Left ventricle myocardium superior (tissue), 1 donor: ENCODE measurements around the gene ALX4. TPM values are rescaled to one million over a fixed set of nuclear protein-coding genes. Genes with fewer than 3 reads are reported as not detected.

Experiments used
- ATAC-seq: fragments of 200-7000 bp; cut with Tn5 transposase; one replicate; pipeline ENCODE4 v1.9.1; 2020; ENCODE audit warnings: mild to moderate bottlenecking, moderate library complexity
- DNase-seq: peaks from one replicate; pipeline ENCODE4 v3.0.0-alpha.2; 2020
- intact Hi-C: fragments of 100-400 bp; cut with micrococcal nuclease; formaldehyde crosslinking; loops from one replicate; pipeline ENCODE4 v1.11.0; 2022
- total RNA-seq: library from RNA; stranded (reverse); fragmentation: NEBNext Ultra II Directional; extraction: Animal tissue kit (Norgen Biotek cat#: 25700); gene quantifications from one replicate; pipeline ENCODE4 v1.2.1, GENCODE V29; 2021
- donor health status: DM: no; HTN: yes; CAD: no; lungs with severe emphysema.

Gene ALX4
- total RNA-seq, 1 donor from 2014 or later, result 0.07 TPM

DNA sequence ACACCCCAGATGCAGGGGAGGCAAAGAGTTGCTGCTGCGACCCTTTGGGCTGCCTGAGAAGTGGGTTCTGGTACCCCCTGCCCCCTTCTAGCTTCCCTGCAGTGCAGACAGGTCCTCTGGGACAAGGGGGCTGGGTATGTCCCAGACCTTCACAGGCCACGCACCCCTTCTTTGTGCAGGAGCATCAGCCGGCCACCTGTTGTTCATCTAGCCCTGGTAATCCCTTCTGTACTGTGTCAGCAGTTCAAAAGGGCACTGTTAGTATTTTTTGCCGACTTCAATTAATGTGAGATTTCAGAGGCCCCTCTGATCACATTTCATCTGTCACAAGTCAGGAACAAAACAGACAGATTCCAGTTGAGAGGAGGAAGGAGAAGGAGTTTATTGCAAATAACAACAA lies 49.9 kb downstream of the ALX4 start:
- DNase-seq (no peak), ATAC-seq (no peak)
- intact Hi-C loops, result no loop called here

DNA sequence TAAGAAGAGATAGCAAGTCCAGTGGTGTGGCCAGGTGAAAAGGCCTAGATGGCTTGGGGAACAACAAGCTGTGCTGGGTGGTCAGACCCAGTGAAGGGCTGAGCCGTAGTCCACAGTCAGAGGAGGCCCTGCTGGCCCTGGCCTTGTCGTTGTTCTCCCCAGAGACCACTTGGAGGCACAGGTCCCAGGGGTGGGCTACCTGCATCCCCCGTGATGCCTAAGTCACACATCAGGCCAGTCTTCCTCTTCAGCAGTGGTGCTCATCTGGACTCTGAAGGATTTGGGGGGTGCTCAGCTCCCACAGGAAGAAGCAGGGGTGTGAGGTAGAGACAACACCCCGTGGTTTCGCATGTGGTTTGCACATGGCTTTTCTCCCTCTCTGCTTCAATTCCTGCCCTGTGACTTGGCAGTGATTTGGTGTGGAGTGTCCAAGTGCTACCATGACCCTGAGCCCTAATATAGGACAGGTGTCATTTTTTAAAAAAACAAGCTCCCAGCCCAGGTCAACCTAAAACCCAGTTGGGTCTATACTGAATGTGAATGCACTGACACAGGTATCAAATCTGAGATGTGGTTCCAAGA lies 51.0 kb downstream of the ALX4 start:
- intact Hi-C loops, result no loop called here
- no peak for ATAC-seq
- DNase-seq, result no peak

DNA sequence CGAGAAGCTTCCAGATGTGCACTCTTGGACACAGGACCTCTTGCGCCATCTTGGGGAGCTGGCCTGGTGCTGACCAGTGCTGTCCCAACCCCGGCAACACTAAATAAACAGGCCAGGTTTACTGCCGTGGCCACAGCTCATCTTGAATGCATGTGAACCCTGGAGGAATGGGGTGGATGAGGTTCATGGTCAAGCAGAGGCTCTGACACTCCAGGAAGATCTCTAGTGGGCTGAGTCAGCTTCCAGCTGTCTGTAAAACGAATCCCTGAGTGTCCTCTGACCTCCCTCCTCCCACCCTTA lies 51.8 kb downstream of the ALX4 start:
- DNase-seq (no peak), ATAC-seq (no peak)
- intact Hi-C loops, result no loop called here

DNA sequence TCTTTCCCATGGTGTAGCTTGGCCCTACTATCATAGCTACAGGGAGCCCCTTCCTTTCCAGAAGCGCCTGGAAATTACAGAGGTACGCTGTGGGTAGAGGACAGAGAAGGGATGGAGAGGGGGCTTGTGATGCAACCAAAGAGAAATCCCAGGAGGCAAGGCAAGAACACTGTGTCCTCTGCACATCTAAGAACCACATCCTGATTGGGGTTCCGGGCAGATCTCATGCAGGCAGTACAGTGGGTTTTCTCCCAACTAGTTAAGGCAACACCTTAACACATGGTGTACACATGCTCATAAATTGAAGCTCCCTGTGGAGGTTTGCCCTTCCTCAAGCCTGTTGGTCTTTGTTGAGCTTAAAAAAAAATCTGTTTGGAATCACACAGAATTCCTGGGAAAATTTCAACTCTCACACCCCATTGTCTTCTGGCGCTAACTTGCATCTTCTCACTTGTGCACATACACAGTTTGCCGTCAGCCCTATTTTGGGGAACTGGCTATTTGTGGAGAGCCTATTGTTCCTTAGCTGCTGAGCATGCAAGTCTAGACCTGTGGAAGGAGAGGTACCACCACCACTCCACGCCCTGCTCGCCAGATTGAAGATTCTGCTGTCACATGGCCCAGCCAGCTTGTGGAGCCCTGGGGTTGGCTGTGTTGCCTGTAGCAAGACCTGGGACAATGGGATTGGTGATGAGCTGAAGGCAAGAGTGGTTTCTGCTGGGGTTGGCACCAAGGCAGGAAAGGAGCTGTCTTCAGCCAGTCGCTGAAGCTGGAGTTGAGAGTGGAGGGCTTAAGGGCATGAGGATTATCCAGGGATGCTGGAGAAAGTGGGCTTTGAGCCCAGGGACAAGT lies 52.4 kb downstream of the ALX4 start:
- intact Hi-C loops, result no loop called here
- DNase-seq, result no peak

DNA sequence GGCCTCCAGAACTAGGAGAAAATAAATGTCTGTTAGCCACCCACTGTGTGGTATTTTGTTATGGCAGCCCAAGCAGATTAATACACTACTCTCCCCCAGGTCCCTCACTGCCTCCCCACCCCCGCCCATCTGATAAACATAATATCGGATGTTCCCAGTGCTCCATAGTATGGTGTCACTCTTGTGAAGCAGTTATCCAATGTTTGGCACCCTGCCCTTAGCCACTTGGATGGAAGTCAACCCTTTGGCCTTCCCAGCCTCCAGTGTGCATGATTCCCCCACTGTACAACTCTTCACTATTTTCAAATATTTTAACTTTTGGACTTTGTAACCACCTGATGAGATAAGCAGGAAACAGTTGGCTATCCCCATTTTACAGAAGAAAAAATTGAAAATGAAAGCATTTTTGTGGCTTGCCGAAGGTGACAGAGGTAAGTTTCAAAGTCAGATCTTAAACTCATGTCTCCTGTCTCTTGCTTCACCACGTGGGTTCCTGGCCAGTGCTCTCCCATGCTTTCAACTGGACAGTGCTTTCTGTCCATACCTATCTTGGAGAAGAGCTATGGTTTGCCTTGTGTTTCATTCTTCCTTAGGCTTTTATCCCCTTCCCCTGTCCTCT lies 53.2 kb downstream of the ALX4 start:
- ATAC-seq, result peak; percentile 76
- DNase-seq, result no peak
- intact Hi-C loops, result no loop called here

More for the DNA sequence above, 52.4 kb downstream of the ALX4 start:
- no peak for ATAC-seq

DNA sequence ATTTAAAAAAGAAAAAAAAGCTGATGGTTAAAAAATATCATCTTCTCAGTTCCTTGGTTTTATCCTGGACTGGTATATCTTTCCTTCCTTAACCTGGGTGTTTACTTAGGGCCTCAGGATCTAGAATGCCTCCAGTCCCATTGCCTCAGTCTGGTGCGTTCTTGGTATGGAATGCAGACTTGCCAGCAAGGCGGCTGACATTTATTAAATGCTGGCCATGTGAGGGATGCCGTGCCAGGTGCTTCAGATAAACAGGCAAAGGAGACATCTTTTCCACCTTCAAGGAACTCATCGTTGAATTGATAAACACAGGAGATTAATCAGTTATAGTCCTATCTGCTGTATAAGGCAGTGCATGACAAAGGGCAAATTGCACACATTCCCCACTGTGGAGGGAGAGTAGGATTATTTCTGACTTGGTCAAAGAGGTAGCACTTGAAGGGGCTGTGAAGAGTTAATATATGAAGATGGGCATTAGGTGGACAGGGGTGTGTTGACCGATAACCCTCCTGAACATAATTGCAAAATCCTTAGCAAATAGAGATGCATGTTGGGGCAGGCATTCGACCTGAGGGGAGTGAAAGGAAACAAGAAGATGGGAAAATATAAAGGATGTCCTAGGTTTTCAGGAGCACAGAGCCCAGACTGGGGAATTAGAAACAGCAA lies 54.4 kb downstream of the ALX4 start:
- no peak for DNase-seq
- intact Hi-C loops, result no loop called here
- ATAC-seq, result no peak

DNA sequence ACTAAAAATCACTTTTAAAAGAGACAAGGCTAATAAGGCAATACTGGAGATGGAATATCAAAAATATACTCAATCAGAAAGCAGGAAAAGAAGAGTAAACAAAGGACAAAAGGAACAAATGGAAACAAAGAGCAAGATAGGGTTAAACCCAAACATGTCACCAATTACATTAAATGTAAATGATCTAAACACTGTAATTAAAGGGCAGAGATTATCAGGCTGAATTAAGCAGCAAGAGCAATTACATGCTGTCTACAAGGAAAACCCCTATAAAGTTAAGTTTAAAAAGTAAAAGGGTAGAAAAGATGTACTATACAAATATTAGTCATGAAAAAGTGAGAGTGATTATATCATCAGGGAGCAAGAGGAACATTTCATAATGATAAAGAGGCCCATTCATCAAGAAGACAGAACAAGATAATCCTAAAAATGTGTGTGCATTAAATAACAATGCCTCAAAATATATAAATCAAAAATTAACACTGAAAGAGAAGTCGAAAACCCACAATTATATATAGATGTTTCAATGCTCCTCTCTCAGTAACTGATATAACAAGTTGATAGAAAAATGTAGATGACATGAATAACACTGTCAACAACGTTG lies 56.8 kb downstream of the ALX4 start:
- intact Hi-C loops, result no loop called here
- ATAC-seq, result no peak
- DNase-seq, result no peak

DNA sequence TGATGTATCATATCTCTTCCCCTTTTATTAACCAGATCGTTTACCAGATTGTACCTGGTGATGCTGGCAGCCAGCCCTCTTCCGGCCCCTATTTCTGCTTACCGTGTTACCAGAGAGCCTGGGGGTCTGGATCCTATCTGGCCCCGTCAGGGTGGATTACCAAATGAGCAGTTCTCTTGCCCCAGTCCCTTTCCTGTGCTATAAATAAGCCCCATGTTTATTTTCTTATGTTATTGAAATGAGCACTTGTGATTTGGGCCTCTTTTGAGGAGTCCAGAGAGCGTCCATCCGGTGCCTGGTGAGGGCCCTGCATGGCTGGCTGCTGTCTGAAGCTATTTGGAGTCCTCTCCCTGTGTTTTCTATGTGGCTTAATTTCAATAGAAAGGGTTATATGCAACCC lies 59.5 kb downstream of the ALX4 start:
- ATAC-seq (no peak), DNase-seq (no peak)
- intact Hi-C loops, result no loop called here

DNA sequence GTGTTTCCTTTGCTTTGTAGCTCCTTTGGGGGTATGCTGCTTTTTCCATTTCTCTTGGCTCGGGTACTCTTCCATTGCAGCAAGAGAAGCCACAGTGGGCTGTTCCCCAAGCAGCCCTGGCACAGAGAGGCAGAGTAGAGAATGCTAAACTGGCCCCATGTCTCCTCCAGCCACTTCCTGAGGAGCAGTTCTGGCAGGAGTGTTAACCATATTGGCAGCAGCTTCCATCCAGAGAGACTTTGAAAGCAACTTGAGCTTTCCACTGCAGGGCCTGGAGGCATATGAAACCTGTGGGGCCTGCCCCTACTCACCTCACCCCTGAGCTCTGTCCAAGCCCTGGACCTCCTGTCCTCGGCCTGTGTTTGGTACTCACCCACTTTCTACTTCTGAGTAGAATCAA lies 61.8 kb downstream of the ALX4 start:
- intact Hi-C loops, result no loop called here
- ATAC-seq, result peak; percentile 61
- DNase-seq, result no peak

DNA sequence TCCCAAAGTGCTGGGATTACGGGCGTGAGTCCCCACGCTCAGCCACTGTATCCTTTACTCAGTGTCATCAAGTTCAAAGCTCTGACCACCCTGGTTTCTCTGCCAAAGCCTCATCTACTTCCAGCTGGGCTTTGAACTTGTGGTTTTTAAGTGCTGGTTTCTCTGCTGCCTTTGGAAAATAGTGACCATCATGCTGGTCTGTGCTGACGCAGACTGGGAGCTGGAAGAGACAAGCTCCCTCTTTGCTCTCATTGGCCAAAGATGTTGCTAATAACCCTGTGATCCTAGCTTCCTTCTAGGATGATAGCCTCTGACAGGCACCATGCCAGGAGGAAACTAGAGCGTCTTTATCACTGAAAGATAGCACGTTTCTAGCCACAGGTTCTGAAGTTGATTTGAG lies 62.4 kb downstream of the ALX4 start:
- ATAC-seq (no peak), DNase-seq (no peak)
- intact Hi-C loops, result no loop called here

DNA sequence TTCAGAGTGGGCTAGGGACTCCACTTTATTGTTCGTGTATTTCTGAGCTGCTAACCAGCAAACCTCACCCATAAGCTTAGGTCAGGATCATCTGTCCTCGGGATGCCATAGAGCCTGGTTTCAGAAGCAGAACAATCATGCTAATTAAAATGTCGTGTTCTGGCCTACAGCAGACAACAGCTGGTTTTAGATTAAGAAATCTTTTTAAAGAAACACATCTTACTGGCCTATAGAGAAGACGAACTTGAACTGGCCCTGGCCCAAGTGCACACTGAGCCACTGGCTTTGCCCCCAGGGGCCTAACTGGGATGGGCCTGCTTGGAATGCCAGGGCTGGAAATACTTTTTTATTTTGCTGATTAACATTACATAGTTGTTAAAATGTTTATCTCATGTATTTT lies 63.2 kb downstream of the ALX4 start:
- ATAC-seq (peak; percentile 60), DNase-seq (peak; percentile 72)
- intact Hi-C loops, result no loop called here

DNA sequence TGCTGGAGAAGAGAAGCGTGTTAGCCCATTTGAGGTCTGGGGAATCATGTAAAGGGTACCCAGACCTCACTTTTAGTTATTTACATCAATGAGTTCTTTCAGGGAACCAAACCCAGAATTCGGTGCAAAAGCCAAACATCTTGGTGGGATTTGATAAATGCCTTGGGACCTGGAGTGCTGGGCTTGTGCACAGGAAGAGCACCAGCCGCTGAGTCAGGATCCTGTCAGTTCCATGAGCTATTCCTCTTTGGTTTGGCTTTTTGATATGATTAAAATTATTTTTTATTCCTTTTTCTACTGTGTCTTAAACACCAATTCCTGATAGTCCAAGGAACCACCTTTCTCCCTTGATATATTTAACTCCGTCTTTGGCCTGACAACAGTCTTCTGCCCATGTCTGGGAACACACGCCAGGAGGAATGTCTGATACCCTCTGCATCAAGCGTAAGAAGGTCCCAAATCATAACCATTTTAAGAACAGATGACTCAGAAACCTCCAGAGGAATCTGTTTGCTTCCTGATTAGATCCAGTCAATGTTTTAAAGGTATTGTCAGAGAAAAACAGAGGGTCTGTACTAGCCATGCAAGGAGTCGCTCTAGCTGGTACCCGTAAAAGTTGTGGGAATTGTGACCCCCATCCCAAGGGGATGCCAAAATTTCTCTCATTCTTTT lies 65.2 kb downstream of the ALX4 start:
- intact Hi-C loops, result no loop called here
- no peak for DNase-seq
- no peak for ATAC-seq

DNA sequence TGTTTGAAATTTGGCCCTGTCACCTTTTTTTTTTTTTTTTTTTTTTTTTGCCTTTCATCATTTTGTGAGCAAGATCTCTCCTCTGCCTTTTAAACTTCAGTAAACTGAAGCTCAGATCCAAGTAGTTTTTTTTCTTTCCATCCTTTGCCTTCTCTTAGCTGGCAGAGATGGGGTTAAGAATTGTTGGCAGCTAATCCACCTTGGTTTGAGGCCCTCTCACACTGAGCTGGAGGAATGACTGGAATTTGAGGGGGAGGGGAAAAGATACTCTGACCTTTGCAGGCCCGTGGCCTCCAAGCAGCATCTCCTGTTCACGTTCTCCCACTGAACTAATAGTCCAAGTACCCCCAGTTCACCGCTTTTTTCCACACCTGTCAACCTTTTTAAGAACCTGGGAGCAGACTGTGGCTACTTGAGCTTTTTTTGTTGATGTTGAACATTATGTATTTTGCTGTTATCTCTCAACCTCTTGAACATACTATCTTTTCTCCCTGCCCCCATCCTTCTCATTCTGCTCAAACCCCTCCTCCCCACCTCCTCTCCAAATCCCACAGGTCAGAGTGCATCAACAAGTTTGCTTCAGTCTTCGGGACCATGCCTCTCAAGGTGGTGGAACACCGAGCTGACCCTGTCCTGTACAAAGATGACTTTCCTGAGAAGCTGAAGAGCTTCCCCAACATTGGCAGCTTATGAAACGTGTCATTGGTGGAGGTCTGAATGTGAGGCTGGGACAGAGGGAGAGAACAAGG lies 66.2 kb downstream of the ALX4 start:
- intact Hi-C loops, result no loop called here
- DNase-seq, result no peak
- ATAC-seq, result peak; percentile 26

DNA sequence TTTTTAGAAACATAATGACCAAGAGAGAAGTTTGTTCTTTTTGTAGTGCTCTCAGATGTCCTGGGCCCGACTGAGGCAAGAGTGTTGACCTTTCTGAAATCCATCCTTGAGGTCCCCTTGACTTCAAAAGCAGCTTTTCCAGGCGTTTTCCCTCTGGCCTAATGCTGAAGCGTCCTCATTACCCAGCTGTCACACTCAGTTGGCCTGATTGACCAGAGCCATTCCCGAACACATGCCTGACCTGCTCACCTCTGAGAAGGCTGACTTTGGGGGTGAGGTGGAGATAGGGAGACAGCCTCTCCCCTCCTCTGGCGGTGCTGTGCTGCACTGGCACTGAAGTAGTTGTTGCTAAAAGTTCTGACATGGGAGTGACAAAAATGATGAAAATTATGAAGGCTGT lies 66.9 kb downstream of the ALX4 start:
- ATAC-seq (no peak), DNase-seq (no peak)
- intact Hi-C loops, result no loop called here

DNA sequence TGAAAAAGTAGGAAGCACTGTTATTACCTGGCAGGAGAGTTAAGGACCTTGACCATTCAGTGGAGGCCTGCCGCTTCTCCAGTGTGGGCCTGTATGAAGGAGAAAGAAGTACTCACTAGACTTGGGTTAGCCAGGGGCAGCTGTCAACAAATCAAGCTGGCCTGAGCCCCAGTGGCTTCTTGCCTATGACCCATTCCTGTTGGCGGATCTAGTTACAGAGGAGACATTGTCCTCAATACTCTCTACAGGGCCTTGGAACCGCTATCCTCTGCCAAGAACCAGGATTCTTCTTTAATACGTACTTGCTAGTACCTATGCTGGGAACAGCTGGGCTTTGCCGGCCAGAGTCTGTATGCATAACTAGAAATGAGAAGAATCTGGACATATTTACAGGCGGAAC lies 68.1 kb downstream of the ALX4 start:
- DNase-seq (peak; percentile 76), ATAC-seq (peak; percentile 90)
- intact Hi-C loops, result no loop called here

DNA sequence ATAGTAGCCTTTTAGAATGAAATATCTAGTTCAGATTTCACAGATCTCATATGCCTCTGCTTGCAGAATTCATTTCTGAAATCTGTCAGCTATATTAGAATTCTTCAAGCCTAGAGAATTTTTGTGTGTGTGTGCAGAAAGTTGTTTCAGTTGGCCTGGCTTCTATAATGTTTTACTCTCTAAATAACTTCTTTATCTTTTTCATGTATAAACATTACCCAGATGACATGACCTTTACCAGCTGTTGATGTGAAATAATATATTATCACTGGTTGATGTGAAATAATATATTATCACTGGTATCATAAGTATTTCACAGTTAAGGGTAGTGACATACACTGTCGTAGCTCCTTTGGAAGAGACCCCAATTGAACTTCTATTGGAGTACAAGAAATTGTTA lies 72.8 kb downstream of the ALX4 start:
- ATAC-seq, result no peak
- no peak for DNase-seq
- intact Hi-C loops, result no loop called here

DNA sequence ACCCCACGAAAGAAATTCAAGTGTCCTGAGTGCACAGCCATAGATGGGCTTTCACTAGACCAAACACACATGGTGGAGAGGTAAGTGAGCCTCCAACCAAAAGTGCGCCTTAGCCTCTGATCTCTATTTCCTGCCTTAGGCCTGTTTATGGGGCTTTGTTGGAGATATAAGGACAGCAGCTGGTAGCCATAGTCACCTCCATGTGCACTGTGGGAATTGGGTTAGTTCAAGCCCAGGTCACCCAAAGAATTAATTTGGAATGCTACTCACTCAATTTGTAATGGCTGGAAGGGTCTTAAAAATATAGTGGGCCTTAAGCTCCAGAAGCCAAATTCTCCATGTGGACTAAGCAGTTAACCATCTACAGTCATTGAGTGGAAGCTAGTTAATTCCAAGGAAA lies 73.6 kb downstream of the ALX4 start:
- intact Hi-C loops, result no loop called here
- DNase-seq, result no peak

DNA sequence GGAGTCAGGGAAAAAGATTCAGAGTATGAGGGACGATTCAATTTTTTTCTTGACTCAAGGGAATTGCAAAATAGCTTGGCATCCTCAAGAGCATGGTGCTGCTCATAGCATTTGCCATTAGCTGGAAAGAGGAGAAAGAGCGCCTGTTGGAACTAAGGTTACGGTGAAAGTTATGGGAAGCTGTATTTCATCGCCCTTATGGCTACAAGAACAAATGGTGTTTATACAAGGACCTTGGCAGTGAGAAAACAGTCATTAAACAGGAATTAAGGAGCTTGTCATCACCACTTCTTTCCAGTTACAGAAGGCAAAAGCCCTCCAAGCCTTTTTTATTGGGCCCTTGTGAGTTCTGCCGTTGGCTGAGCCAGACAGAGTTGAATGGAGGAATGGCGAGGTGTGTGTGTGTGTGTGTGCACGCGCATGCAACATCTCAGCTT lies 74.2 kb downstream of the ALX4 start:
- DNase-seq, result no peak
- peak; percentile 60 for ATAC-seq
- intact Hi-C loops, result no loop called here

More for the DNA sequence above, 73.6 kb downstream of the ALX4 start:
- no peak for ATAC-seq

DNA sequence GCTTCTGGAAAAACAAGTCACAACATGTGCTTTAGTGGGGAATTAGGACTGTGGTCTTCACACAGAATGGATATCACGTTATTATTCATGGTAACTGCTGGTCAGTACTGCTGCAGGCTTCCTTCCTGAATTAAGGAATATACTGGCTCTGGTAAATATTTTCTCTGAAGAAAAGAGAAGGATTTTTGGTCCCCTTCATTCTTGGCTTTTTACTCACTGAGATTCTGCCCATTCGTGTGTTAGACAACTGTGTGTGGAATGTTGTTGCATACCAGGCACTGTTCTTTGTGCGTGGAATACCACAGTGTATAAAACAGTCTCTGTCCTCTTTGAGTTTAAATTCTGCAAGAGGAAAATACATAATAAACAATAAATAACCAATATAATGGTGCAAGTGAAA lies 80.3 kb downstream of the ALX4 start:
- DNase-seq, result no peak
- intact Hi-C loops, result no loop called here
- ATAC-seq, result no peak
